ENCODE data around the gene MINPP1.

GRCh38 chr10:87579563-87579962, 74.9 kb downstream of the MINPP1 start:
- TF ChIP-seq POLR2AphosphoS5 (IDR thresholded peaks at IDR 0.05) (no peak), POLR2A (IDR thresholded peaks at IDR 0.05) (no peak)

Measured in gastroesophageal sphincter (tissue), 2 donors.